Kidney (tissue), 14 donors: Measurements from ENCODE around the gene SIVA1. TPM values are rescaled to one million over a fixed set of nuclear protein-coding genes. Genes with fewer than 3 reads are reported as not detected.
A peak's percentile ranks its signal among the peaks of the same experiment; 100 is the strongest.

Experiments
- DNase-seq, 5 donors: peaks; one replicate each; pipeline ENCODE4 v3.0.0-alpha.2; 2013 to 2020
- FAIRE-seq: peaks from 2 replicates; lab custom pipeline; 2012; peaks lifted over from hg19 to GRCh38; lab: Jason Lieb, UNC
- H3K27ac ChIP-seq, 2 donors: one replicate each; pipeline ENCODE4 v1.7.0; 2013; ENCODE audit warnings: low read depth in 2 of 2, low read length in 2 of 2, inconsistent platforms in 1 of 2
- H3K27me3 ChIP-seq: one replicate; pipeline ENCODE4 v1.7.1; 2013; ENCODE audit warnings: low read length, inconsistent platforms; ENCODE audit not compliant: control insufficient read depth, insufficient read depth
- H3K36me3 ChIP-seq, 3 donors: one replicate each; pipeline versions ENCODE4 v1.7.0 to v1.7.1; 2013; ENCODE audit warnings: low read length in 3 of 3, control low read depth in 1 of 3, inconsistent platforms in 1 of 3; ENCODE audit not compliant: insufficient read depth in 3 of 3, control insufficient read depth in 2 of 3
- H3K4me1 ChIP-seq, 3 donors: one replicate each; pipeline versions ENCODE4 v1.7.0 to v1.7.1; 2013; ENCODE audit warnings: low read length in 3 of 3, inconsistent platforms in 1 of 3, low read depth in 1 of 3; ENCODE audit not compliant: control insufficient read depth in 2 of 3, insufficient read depth in 2 of 3
- H3K4me3 ChIP-seq, 3 donors: one replicate each; pipeline versions ENCODE4 v1.7.0 to v1.8.1; 2013; ENCODE audit warnings: low read length in 3 of 3, control low read depth in 1 of 3, inconsistent platforms in 1 of 3
- H3K9ac ChIP-seq, 3 donors: one replicate each; pipeline versions ENCODE4 v1.7.0 to v1.7.1; 2013; ENCODE audit warnings: low read length in 3 of 3, control low read depth in 1 of 3, inconsistent platforms in 1 of 3
- H3K9me3 ChIP-seq, 3 donors: one replicate each; pipeline versions ENCODE4 v1.7.0 to v1.7.1; 2013; ENCODE audit warnings: low read length in 3 of 3, control low read depth in 1 of 3, inconsistent platforms in 1 of 3; ENCODE audit not compliant: control insufficient read depth in 2 of 3, insufficient read depth in 1 of 3
- CTCF ChIP-seq: IDR thresholded peaks from 3 replicates; pipeline ENCODE4 v1.5.1; 2012; ENCODE audit warnings: mild to moderate bottlenecking, moderate library complexity, borderline replicate concordance; ENCODE audit not compliant: insufficient read depth; ENCODE audit errors: extremely low read depth
- intact Hi-C: fragments of 100-400 bp; cut with DNase I; formaldehyde crosslinking; loops from one replicate; pipeline ENCODE4 v1.11.1; 2022
- polyA plus RNA-seq: library from polyadenylated mRNA; stranded (reverse); fragments of 350-450 nt; fragmentation: Illumina TruSeq; extraction: RNeasy Lipid Tissue Mini Kit (QIAGEN cat#74804); gene quantifications from one replicate; pipeline ENCODE4 v1.2.3, GENCODE V29; 2014; ENCODE audit warnings: low read depth, low replicate concordance; ENCODE audit not compliant: insufficient read depth
- total RNA-seq: library from RNA; stranded (reverse); fragmentation: NEBNext Ultra II Directional; extraction: Animal tissue kit (Norgen Biotek cat#: 25700); gene quantifications from one replicate; pipeline ENCODE4 v1.2.1, GENCODE V29; 2021
- donor health status: control.
- donor health status: control.
- donor health status: control.
- donor health status: control.
- donor health status: control.
- donor health status: DM: yes; HTN: yes; CAD: no.
- donor health status: Normal renal cell carcinoma (clear cell type).

SIVA1 gene
- total and polyA plus RNA-seq, 2 donors from 2014 or later, result 65.7 to 124 TPM

- H3K4me3 ChIP-seq, result no peak overlapping the region
- FAIRE-seq, result no peak
- H3K4me1 ChIP-seq, result peaks cover 0 to 42% (median 8%) of the 10 kb centered on the region in 3 donors
- intact Hi-C loops, result no loop called here
- H3K27ac ChIP-seq, result no peak overlapping the region
- DNase-seq, result no peak
- no peaks in the 10 kb centered on the region for H3K27me3 ChIP-seq
- H3K9ac ChIP-seq, result no peak overlapping the region
- H3K9me3 ChIP-seq, result no peaks in the 10 kb centered on the region
- no peak for TF ChIP-seq CTCF
- H3K36me3 ChIP-seq, result no peaks in the 10 kb centered on the region
Observed at GRCh38 chr14:104730487-104730886, 22.5 kb upstream of the SIVA1 start.

- no peaks in the 10 kb centered on the region for H3K9me3 ChIP-seq
- H3K27ac ChIP-seq, result peak overlapping the region in 1 of 2 donors; percentile 25
- peaks cover 0 to 50% (median 13%) of the 10 kb centered on the region in 3 donors for H3K4me1 ChIP-seq
- H3K27me3 ChIP-seq, result no peaks in the 10 kb centered on the region
- no peak overlapping the region for H3K4me3 ChIP-seq
- DNase-seq (no peak), FAIRE-seq (no peak)
- TF ChIP-seq CTCF, result peak; percentile 3
- intact Hi-C loops, result no loop called here
- no peaks in the 10 kb centered on the region for H3K36me3 ChIP-seq
- H3K9ac ChIP-seq, result no peak overlapping the region
Observed at GRCh38 chr14:104731320-104732294, 21.3 kb upstream of the SIVA1 start.

GRCh38 chr14:104732355-104732804 lies 20.6 kb upstream of the SIVA1 start:
- intact Hi-C loops, result no loop called here
- FAIRE-seq (no peak), DNase-seq (peak in 1 of 5 donors; percentile 94)
- Histone ChIP-seq H3K4me1 (peaks cover 0 to 46% (median 13%) of the 10 kb centered on the region in 3 donors), H3K27me3 (no peaks in the 10 kb centered on the region), H3K4me3 (no peak overlapping the region), H3K27ac (peak overlapping the region; percentile 16 to 32), H3K9me3 (no peaks in the 10 kb centered on the region), H3K9ac (no peak overlapping the region), H3K36me3 (no peaks in the 10 kb centered on the region)
- no peak for TF ChIP-seq CTCF
